GM21825 (cell line): ENCODE measurements around the gene GALNT9.

Experiments used
- ATAC-seq: cut with Tn5 transposase; IDR thresholded peaks from one replicate; pipeline ENCODE4 v1.9.1; 2021; ENCODE audit warnings: mild to moderate bottlenecking, moderate library complexity; ENCODE audit not compliant: unreplicated experiment

GALNT9 gene

GRCh38 chr12:132188916-132189325 is 140.5 kb downstream of the GALNT9 start:
- ATAC-seq: no peak

- no peak for ATAC-seq
Measured at GRCh38 chr12:132188451-132188901, 140.9 kb downstream of the GALNT9 start.

- ATAC-seq: no peak
Measured at GRCh38 chr12:132187646-132188450, 141.5 kb downstream of the GALNT9 start.

- ATAC-seq: no peak
Measured at GRCh38 chr12:132186857-132187620, 142.3 kb downstream of the GALNT9 start.

- no peak for ATAC-seq
Measured at GRCh38 chr12:132186208-132186856, 143.1 kb downstream of the GALNT9 start.

- ATAC-seq: no peak
Measured at GRCh38 chr12:132185705-132186104, 143.7 kb downstream of the GALNT9 start.

- no peak for ATAC-seq
Measured at GRCh38 chr12:132182711-132183365, 146.6 kb downstream of the GALNT9 start.

GRCh38 chr12:132182206-132182710 is 147.1 kb downstream of the GALNT9 start:
- no peak for ATAC-seq

- ATAC-seq: no peak
Measured at GRCh38 chr12:132181570-132182200, 147.7 kb downstream of the GALNT9 start.

- ATAC-seq: no peak
Measured at GRCh38 chr12:132180648-132181546, 148.5 kb downstream of the GALNT9 start.

- ATAC-seq: no peak
Measured at GRCh38 chr12:132179431-132180362, 149.7 kb downstream of the GALNT9 start.

GRCh38 chr12:132178801-132179401 is 150.5 kb downstream of the GALNT9 start:
- no peak for ATAC-seq

GRCh38 chr12:132178316-132178715 is 151.1 kb downstream of the GALNT9 start:
- ATAC-seq: no peak

- no peak for ATAC-seq
Measured at GRCh38 chr12:132176920-132177551, 152.4 kb downstream of the GALNT9 start.

- no peak for ATAC-seq
Measured at GRCh38 chr12:132176385-132176919, 152.9 kb downstream of the GALNT9 start.

GRCh38 chr12:132175496-132176384 is 153.6 kb downstream of the GALNT9 start:
- no peak for ATAC-seq
